HG03469 (cell line): Measurements from ENCODE around the gene MYH13.

ENCODE experiments used
- ATAC-seq: cut with Tn5 transposase; IDR thresholded peaks from one replicate; pipeline ENCODE4 v1.9.1; 2021; ENCODE audit warnings: mild to moderate bottlenecking, moderate library complexity, moderate number of reproducible peaks; ENCODE audit not compliant: unreplicated experiment

Gene MYH13

DNA sequence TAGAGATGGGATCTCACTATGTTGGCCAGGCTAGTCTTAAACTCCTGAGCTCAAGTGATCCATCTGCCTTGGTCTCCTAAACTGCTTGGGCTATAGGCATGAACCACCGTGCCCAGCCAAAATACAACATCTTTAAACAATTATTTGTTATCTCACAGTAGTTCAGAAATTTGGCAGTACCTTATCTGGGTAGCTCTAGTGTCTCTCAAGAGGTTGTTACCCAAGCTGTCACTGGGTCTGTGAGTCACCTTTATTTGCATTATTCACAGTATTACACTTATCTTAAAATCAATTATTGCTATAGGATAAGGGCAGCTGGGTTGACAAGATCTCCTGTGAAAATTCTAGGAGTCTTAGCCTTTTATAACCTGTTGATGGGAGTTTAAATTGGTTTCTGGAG, 110.4 kb downstream of the MYH13 start:
- ATAC-seq: no peak

GRCh38 chr17:10261098-10261497, 111.7 kb downstream of the MYH13 start:
- no peak for ATAC-seq

DNA sequence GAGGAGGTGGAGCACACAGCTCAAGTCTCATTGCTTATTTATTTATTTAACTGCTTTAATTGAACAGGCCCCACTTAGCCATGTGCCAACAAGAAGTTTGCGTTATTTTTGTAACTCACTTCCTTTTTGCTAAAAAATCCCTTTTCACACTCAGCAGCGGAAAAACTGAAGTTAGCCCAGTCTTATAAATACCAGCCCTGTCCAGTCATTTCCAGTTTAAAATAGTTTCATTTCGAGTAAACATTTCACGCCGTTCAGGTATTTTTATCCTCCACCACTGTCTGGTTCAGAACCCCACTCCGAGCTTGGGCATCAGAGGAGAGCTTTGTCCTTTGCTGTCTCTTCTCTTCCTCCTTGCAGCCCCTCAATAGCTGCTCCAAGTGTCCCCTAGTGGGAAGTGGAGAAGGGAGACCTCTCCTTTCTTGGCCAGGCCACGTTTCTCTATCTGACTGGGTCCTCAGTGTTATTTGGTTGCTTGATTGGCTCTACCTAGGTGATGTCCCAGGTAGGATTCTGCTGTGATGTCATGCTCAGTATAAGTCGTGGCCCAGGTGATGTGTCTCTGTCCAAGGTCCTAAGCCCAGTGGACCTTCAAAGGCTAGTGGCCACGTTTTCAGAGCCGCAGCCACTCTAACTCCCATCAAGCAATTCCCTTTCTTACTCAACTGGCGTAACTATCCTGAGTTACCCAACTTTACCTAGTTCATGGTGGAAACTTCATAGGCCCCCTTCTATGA, 121.4 kb downstream of the MYH13 start:
- ATAC-seq: peak; percentile 62
